Activated naive CD8-positive, alpha-beta T cell treated with anti-CD3 and anti-CD28 coated beads, Interleukin-2, amount 50 U/mL, for 16 hours (primary cell): ENCODE measurements around the gene ATIC.
A peak's percentile ranks its signal among the peaks of the same experiment; 100 is the strongest.
"Not testable (repeated sequence)": the region's sequence is repeated elsewhere in the genome, so short reads cannot be mapped to it uniquely, and the experiment has no call there.

Source experiments
- DNase-seq: peaks from one replicate; pipeline ENCODE4 v3.0.0-alpha.2; 2020; ENCODE audit warnings: low read depth, low spot score

Gene ATIC

DNA sequence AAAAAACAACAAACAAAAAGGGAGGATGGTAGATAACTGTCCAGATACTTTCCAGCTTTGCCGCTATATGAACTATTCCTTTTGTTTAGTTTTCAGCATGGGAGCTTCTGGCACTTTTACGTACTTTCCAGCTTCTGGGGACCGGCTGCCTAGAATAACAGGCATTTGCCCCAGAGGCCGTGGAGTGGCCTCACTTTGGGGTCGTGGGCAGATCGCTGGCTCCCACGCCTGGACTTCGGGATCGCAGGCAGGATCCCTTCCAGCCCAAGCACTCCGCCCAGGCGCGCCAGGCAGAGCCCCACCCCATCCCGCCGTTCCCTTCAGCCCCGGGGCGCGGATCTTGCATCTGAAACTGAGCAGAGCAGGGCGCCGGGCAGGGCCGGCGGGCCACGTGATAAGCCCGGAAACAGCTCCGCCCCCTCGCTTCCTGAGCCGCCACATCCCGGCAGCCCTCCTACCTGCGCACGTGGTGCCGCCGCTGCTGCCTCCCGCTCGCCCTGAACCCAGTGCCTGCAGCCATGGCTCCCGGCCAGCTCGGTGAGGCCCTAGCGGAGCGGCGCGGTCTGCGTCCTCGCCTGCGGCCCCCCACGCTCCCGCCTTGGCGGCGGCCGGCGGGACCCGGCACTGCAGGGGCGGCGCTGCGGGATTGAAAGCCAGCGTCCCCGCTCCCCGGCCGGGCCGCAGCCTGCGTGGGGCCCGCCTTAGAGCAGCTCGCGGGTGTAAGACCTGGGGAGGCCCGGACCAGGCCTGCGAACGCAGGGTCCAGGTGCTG is at the start of gene ATIC:
Gene ATIC, plus strand, starts transcription at position 435 of the 772 bp plus-strand sequence. Its CDS starts 84 bp downstream, at position 519.
- DNase-seq, result peak; percentile 82

DNA sequence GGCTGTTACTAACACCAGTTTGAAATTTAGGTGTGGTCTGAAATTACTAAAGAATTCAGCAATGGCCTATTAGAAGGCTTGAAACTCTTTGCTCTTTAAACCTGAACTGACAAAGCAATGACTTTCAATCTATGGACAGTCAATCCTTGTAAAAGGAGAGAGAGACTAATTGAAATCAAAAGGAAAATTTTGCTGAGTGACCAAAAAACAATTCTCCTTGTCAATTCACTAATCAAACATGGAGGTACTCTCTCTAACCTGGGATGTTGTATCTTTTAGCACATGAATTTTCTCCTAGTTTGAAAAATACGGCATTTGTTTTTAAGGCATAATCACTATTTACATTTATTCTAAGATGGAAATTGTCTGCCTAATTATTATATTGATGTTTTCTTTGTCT is 49.6 kb upstream of the ATIC start:
- no peak for DNase-seq

DNA sequence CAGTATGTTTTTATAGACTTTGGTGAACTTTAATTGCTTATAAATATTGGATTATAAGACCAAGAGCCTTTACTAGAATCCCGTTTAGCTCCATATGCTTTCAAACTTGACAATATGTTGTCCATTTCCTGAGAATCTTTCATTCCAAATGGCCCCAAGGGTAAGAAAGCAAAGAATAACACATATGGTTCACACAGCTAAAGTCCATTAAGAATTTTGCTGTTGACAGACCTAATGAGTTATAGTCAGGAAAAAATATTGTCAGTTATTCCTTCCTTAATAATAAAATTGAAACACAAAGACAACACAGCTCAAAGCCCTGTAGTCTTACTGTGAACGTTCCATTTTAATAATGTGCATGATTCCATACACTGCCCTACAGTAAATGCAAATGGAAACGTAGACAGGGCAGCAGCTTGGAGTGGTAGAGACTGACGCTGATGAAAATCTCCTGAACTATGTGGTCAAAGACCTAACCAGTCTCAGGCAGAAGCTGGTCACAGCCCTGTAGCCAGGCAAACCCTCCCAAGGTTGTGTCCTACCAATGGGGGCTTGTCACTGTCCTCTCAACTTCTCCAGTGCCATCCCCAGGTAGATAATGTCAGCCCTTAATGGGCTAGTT is 49.0 kb upstream of the ATIC start:
- DNase-seq, result no peak

DNA sequence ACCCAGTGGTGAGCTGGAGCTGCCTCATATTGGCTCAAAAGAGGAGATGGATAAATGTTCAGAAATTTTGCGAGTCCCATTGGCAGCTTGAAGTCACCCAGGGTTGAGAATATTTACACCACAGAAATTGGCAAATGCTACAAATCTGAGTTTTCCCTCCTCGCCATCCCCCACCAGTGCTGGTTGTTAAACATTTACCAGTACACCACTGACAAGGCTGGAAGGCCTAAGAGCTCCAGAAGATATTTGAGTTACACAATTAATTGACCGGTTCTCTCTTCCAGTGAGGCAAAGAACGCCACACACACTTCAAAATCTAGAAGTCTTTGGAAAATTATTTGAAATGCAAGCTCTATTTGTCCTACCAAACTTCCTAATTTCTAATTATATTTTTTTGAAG is 47.5 kb upstream of the ATIC start:
- DNase-seq, result no peak

DNA sequence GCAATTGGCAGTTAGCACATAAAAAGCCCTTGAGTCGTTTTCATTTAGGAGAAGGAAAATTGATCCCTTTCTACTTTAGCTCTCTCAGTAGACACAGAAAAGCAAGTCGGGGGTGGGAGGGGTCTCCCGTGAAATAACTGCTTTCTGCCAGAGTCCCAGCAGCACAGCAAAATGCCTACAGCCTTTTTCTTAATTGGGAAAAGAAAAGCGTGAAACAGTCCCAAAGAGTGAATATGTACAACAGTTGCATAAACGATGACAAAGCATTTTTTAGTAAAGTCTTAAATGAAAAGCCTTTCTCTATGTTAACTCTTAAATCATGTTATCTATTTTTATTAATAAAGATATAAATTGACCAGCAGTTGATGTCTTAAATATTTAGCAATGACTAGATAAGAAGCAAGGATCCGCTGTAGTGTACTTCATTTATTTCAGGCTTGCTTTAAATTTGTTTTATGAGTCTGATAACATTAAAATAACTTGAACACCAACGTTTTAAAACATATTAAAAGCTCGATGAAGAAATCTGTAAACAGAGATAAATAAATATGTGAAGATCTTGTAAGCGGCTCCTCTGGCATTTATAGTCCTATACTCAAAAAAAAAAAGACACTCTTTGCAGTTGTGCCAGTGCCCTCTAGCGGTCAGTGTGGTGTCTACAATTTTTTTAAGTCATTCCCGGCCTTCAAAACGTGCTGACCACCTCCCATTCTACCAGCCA is 42.3 kb upstream of the ATIC start:
- peak; percentile 14 for DNase-seq

DNA sequence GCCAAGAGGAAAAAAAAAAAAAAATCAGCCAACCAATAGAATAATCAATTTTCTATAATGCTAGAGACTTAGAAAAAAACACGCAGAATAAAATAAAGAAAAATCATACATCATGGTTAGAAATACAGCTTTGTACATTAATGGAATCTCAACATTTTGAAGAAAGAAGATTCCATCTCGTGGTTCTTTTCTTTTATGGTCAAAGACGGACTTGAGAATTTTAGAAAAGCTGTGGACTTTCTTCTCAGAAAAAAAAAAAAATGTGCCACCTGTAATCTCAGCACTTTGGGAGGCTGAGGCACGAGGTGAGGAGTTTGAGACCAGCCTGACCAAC is 41.8 kb upstream of the ATIC start:
- DNase-seq, result no peak

DNA sequence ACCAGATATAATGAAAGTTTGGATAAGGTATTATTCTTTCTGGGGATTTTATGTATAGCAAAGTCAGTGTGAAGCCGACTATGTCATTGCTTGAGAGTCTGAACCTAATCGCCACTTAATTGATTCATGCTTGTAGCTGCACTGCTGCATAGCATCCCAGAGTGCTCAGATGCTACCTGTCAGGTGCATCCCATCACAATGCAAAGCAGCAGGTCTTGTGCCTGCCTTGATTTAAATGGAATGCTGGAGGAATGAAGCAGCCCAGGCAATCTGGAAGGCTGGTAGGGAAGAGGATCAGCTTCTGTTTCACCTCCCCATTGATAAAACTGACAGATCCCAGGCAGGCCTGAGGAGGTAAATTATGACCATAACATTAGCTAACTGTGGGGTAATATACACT is 40.4 kb upstream of the ATIC start:
- no peak for DNase-seq

DNA sequence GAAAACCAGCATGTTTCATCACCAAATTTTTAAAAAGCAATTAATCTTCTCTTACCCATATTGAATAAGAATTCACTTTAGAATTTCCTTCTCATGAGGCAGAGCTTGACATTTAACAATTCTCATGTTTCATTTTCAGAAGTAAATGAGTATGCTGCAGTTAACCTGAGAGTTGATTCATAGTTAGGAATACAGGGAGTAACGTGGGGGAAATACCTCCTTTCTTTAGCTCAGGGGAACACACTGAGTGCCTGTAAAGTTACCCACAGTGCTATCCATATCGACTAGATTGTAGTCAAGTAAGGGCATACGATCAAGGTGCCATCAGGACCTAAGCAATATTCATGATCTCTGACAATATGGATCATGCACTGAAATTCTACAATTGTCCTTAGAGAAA is 38.9 kb upstream of the ATIC start:
- no peak for DNase-seq

DNA sequence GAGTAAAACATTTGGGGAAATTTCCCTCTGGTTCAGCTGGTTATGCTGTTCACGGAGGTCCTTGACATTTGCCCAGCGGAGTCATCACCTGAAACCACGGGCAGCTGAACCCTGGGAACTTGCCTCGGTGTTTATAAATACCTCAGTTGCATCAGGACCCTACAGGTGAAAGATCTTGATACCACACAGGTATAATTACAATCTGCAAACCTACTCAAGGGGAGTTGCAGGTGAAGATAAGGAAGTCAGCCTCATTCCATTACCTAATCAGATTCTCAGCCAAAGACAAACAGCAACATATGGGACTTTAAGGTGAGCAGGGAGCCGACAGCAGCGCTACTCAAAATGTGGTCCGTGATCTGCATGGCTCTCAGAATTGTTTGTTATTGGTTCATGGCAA is 37.0 kb upstream of the ATIC start:
- no peak for DNase-seq

DNA sequence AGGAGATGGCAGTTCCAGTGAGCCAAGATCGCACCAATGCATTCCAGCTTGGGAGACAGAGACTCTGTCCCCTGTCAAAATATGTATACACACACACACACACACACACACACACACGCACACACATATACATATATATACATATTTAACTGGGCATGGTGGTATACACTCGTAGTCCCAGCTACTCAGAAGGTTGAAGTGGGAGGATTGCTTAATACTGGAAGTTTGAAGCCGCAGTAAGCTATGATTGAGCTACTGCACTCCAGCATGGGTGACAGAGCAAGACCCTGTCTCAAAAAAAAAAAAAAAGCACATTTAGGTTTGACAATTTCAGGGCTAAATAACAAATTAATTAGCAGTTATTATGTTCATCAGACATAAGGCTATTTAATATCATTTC is 36.0 kb upstream of the ATIC start:
- no peak for DNase-seq

DNA sequence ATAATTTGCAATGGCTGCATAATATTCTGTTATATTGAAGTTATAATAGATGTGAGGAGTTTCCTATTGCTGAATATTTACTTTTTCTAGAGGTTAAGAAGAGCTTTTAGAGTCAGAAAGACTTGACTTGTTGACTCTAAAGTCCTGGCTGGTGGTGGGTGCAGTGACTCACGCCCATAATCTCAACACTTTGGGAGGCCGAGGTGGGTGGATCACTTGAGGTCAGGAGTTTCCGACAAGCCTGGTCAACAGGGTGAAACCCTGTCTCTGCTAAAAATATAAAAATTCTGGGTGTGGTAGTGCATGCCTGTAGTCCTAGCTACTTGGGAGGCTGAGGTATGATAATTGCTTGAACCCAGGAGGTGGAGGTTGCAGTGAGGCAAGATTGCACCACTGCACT is 33.9 kb upstream of the ATIC start:
- DNase-seq, result no peak

DNA sequence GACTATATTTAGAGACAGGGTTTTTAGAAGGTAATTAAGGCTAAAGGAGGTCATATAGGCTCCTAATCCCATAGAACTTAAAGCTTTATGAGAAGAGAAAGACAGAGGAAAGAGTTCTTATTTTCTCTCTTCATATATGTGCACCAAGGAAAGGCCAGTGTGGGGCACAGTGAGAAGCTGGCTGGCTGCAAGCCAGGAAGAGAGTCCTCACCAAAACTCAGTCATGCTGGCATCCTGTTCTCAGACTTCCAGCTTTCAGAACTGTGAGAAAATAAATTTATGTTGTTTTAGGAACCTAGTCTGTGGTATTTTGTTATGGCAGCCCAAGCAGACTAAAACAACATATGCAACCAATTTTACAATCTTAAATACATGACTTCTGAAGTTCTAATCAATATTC is 31.5 kb upstream of the ATIC start:
- DNase-seq, result no peak

DNA sequence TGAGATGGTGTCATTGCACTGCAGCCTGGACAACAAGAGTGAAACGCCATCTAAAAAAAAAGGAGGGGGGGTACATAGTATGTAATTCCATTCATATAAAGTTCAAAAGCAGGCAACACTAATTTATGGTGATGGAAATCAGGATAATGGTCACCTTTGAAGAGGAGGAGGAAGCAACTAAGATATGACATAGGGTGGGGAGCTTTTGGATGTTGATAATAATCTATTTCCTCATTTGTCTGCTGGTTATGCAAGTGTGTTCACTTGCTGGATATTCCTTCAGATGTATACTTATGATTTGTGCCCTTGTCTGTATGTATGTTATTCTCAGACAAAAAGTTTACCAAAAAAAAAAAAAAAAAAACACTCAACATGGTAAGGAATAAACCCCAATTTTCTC is 28.6 kb upstream of the ATIC start:
- DNase-seq, result no peak

DNA sequence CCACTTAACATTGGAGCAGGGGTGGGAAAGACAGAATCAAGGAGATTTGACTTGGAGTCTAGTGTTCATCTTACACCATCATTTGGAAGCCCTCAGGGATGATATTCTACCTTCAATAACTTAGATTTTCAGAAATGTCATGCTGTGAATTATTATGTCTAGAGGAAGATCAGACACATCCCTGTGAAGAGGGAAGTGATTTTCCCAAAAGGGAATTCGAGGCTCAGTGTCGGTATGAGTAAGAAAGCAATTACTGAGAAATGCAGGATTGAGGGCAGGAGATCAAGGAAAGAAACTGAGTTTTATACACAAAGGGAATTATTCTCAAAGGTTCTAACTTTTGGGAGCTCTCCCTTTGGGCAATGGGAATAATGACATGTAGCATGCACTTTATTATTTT is 25.6 kb upstream of the ATIC start:
- DNase-seq, result no peak

DNA sequence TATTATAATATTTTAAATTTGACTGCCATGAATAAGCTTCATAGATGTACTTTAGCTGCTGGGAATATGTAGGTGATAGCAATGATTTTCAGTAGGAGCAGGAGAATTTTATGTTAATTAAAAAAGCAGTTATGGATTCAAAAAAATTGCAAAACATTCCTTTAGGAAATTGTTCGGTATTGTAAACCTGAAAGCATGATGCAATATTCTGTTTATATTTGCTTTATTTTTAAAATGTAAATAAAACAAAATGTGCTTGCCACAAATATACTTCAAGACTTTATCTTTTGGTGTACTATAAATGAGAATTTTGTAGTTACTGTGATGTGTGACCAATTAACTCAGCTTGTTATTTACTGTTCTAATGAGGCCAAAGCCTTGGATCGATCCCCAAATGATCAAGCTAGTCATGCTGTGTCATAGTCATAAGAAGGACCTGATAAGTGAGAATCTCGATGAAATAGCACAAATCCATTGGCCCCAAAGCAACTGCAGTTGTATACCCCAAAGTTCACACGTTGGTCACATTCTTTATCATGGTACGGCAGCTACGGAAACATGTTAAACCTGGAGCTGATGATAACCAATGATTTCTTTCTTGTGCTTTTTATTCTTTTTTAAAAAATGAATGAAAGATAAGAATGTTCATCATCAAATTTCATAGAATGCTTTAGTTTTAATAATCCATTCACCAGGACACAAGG is 23.6 kb upstream of the ATIC start:
- DNase-seq, result no peak

DNA sequence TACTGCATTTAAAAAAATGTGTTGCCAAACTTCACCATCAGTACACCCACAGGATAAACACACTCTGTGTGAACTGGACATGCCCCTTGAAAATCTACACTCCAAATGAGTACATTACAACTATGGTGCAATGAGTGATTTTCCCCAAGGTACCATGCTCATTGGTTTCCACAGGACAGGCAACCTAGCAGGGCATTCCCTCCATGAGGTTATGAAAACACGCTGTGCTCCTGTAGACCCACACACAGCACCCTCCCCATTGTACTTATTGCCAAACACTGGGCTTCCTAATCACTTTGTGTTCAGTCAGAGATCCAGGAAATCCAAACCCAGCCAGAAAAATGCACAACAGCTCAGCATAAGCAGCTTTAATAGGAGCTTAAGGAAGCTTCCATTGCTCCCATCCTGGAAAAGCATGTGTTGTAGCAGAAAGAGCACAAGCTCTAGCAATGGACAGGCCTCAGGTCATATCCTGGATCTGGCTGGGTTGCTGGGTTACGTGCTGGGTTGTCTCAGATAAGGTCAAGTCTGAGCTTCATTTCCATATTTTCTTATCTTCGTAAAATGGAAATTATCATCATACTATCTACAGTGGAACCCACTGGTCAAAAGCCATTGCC is 20.8 kb upstream of the ATIC start:
- no peak for DNase-seq

DNA sequence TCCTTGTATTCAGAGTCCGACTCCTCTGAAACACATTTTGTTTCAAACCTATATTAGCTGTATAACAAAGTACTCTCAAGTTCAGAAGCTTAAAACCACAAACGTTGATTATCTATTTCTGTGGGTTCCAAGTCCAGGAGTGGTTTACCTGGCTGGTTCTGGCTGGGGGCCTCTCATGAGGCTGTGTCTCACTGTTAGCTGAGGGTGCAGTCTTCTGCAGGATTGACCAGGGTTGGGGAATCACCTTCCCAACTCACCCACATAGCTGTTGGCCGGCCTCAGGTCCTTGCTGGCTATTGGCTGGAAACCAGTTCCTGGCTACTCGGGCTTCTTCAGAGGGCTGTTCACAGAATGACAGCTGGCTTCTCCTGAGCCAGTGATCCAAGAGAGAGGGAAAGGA is 18.0 kb upstream of the ATIC start:
- no peak for DNase-seq

DNA sequence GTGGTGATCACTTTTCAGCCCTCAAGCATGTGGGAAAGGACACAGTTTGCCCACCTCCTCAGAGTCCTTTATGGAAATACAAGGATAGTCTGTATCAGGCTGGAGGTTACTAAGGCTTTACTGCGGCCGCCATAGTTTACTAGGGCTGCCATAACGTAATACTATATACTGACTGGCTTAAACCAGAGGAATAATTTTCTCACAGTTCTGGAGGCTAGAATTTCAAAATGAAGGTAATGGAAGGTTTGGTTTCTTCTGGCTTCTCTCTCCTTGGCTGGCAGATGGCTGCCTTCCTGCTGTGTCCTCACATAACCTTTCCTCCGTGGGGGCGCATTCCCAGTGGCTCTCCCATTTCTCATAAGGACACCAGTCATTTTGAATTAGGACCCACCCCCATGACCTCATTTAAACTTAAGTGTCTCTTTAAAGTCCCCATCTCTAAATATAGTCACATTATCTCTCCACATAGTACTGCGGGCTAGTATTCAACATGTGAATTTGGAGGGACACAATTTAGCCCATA is 12.5 kb upstream of the ATIC start:
- no peak for DNase-seq

DNA sequence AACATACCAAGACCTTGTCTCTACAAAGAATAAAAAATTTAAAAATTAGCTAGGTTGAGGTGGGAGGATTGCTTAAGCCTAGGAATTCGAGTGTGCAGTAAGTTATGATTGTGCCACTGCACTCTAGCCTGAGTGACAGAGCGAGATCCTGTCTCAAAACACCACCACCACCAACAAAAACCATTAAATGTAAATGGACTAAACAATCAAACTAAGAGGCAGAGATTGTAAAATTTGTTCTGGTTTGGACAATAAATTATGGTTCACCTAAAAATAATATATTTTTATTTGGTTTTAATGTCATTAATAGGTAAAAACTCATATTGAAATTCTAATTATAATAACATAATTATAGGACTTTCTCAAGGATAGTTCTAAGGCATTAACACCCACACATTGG is 9.9 kb upstream of the ATIC start:
- DNase-seq, result no peak

DNA sequence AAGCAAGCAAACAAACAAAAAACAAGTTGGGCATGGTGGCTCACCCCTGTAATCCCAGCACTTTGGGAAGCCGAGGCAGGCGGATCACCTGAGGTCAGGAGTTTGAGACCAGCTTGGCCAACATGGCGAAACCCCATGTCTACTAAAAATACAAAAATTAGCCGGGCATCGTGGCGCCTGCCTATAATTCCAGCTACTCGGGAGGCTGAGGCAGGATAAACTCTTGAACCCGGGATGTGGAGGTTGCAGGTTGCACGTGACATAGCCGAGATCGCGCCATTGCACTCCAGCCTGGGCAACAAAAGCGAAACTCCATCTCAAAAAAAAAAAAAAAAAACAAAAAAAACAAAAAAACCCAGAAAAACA is 617 bp upstream of the ATIC start:
- DNase-seq, result not testable (repeated sequence)

DNA sequence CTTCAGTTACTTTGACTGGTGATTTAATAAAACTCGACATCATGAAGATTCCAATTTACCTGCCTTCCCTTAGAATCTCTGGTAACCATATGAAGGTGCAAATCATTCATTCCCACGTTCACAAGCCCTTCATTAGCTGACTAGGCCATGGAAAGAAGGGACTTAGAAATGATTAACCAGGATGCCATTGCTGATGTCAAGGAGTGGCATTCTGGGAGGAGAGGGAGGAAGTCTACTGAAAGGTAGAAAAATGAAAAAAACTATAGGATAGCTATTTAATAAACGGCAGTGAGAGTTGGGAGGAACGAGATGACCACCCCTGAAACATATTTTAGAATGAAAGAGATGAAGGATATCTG is 1.4 kb downstream of the ATIC start:
- DNase-seq, result no peak

DNA sequence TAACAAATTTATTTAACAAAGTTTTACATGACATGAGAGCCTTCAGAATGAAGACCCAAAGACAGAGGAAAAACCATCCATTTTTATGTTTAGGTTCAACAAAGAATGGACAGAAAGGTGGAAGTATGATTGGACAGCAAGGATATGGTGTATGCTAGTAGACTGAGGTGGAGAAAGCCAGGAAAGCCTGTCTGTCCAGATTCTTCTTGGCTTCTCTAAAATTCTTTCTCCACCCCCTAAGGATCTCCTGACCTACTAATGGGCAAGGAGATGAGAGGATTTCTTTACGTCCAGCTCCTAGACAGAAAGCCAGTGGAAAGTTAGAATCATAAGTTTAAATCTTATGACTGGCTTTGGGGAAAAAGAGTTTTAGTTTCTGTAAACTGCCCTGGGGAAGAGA is 3.0 kb downstream of the ATIC start:
- no peak for DNase-seq
